H1 (cell line): ENCODE measurements around the gene ASGR2.

Experiments
- CTCF ChIP-seq, 3 experiments: IDR thresholded peaks; 1 replicate in 2 of 3; 2 replicates in 1 of 3; pipeline versions ENCODE4 v1.5.1 to v1.6.1; 2011; ENCODE audit warnings: low read length in 3 of 3, mild to moderate bottlenecking in 3 of 3, inconsistent platforms in 2 of 3, low read depth in 1 of 3, moderate library complexity in 1 of 3; ENCODE audit not compliant: insufficient read depth in 1 of 3; ENCODE audit errors: control extremely low read depth in 1 of 3
- HDAC2 ChIP-seq, 2 experiments: fragments of 300-600 bp in 1 of 2; sonication (generic) in 1 of 2; IDR thresholded peaks; 2 replicates each; pipeline ENCODE4 v1.6.1; 2011 to 2012; ENCODE audit warnings: low read depth in 2 of 2, low read length in 2 of 2, mild to moderate bottlenecking in 2 of 2, moderate library complexity in 2 of 2, borderline replicate concordance in 1 of 2, inconsistent platforms in 1 of 2
- JUN ChIP-seq: IDR thresholded peaks from 2 replicates; pipeline ENCODE4 v1.6.1; 2011; ENCODE audit warnings: low read depth, mild to moderate bottlenecking, improper control_type of control experiment, low read length
- KDM1A ChIP-seq: fragments of 200-600, 300-600 bp; sonication (generic); IDR thresholded peaks from 2 replicates; pipeline ENCODE4 v1.7.1; 2016; ENCODE audit warnings: mild to moderate bottlenecking, low read length, borderline replicate concordance
- POLR2A ChIP-seq, 2 experiments: IDR thresholded peaks; 1 replicate in 1 of 2; 2 replicates in 1 of 2; pipeline ENCODE4 v1.6.1; 2011; ENCODE audit warnings: low read depth in 2 of 2, low read length in 2 of 2, mild to moderate bottlenecking in 2 of 2; ENCODE audit errors: control extremely low read depth in 1 of 2
- POLR2AphosphoS5 ChIP-seq: IDR thresholded peaks from 2 replicates; pipeline ENCODE4 v1.6.1; 2011; ENCODE audit warnings: low read depth, low read length
- RNF2 ChIP-seq: fragments of 200-900, 300-1000 bp; sonication (generic); IDR thresholded peaks from 2 replicates; pipeline ENCODE4 v1.7.1; 2016; ENCODE audit warnings: borderline replicate concordance, low read depth, mild to moderate bottlenecking, antibody characterized with exemption, low read length; ENCODE audit not compliant: poor library complexity, severe bottlenecking; ENCODE audit errors: missing control alignments

- no peak for TF ChIP-seq CTCF (IDR thresholded peaks at IDR 0.05; ENCODE audit: control extremely low read depth in 1 of 3, insufficient read depth in 1 of 3, low read depth in 1 of 3, low read length in 3 of 3)
- no peak for TF ChIP-seq POLR2AphosphoS5
- no peak for TF ChIP-seq RNF2
- TF ChIP-seq POLR2A (IDR thresholded peaks at IDR 0.05; ENCODE audit: control extremely low read depth in 1 of 2, low read depth in 2 of 2, low read length in 2 of 2), result no peak
- TF ChIP-seq HDAC2 (IDR thresholded peaks at IDR 0.05; ENCODE audit: borderline replicate concordance in 1 of 2, low read depth in 2 of 2, low read length in 2 of 2), result no peak
- TF ChIP-seq JUN, result no peak
- TF ChIP-seq KDM1A, result no peak
Measured at GRCh38 chr17:7056386-7056785, 58.2 kb downstream of the ASGR2 start.
